ENCODE measurements around the gene UBE2J2. TPM values are rescaled to one million over a fixed set of nuclear protein-coding genes. Genes with fewer than 3 reads are reported as not detected.

Gene UBE2J2
- total RNA-seq, 1 experiment from 2014 or later = 83.4 TPM

DNA sequence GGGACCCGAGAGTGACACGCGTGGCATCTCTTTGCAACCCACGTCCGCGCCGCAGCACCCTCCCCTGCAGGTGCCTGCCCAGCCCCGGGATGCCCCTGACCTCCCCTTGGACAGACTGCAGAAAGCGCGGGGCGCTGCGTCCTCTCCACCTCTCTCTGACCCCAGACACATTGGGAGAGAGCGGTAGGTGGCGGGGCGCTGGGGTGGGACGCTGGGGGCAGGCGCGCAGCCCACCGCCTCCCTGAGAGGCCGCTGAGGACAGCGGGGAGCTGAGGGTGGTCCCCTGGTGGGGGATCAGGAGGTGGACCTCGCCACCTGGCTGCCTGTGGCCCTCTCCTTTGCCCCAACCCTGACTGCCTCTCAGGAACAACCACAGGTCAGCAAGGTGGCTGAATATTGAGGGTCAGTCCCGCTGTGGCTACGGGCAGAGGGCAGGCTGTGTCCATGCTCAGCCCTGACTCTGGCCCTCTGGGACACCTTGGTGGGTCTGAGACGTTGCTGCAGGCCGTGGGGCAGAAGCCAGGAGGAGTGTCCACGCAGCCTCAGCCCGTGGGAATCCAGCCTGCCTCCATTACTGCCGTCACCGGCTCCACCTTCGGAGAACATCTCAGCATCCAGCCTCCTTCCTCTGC lies 761 bp upstream of the UBE2J2 start:
- Histone ChIP-seq H3K79me1 (ENCODE audit: insufficient read depth, low read depth, low read length, poor library complexity, severe bottlenecking) (peaks cover 21% of the 10 kb centered on the region), H3K14ac (ENCODE audit: insufficient read depth, low read length) (no peak overlapping the region), H3K27ac (ENCODE audit: insufficient read length, low read depth, low read length) (no peak overlapping the region), H2BK15ac (ENCODE audit: low read depth, low read length) (no peak overlapping the region), H2BK20ac (ENCODE audit: low read depth, low read length, poor library complexity, severe bottlenecking) (no peak overlapping the region), H4K5ac (ENCODE audit: insufficient read length, low read depth, low read length) (no peak overlapping the region), H2BK12ac (ENCODE audit: insufficient read length, low read depth, low read length) (no peak overlapping the region), H3K27me3 (ENCODE audit: insufficient read depth, low read length) (no peaks in the 10 kb centered on the region), H3K4me1 (ENCODE audit: insufficient read depth, low read length) (peaks cover 5% of the 10 kb centered on the region; the same call in 1 of the 2 replicates), H2BK120ac (ENCODE audit: low read depth, low read length, poor library complexity, severe bottlenecking) (no peak overlapping the region), H3K23me2 (ENCODE audit: insufficient read length, low read depth, low read length, poor library complexity, severe bottlenecking) (peaks cover 14% of the 10 kb centered on the region), H2BK5ac (ENCODE audit: insufficient read length, low read length) (no peak overlapping the region), H4K91ac (ENCODE audit: insufficient read length, low read depth, low read length) (no peak overlapping the region), H3K23ac (ENCODE audit: insufficient read length, low read depth, low read length) (no peak overlapping the region), H3K56ac (ENCODE audit: insufficient read length, low read depth, low read length) (no peak overlapping the region), H4K8ac (replicated peaks; ENCODE audit: insufficient read length, low read depth, low read length) (no peak overlapping the region), H3K79me2 (ENCODE audit: insufficient read depth, low read length) (peaks cover 25% of the 10 kb centered on the region; the same call in 1 of the 2 replicates), H2AK5ac (ENCODE audit: insufficient read length, low read length) (no peak overlapping the region), H3K9ac (ENCODE audit: extremely low read depth, insufficient read length, low read length) (no peak overlapping the region), H3K9me3 (ENCODE audit: control insufficient read depth, low read depth, low read length) (no peaks in the 10 kb centered on the region), H2AFZ (ENCODE audit: low read length) (no peak overlapping the region), H3K18ac (ENCODE audit: insufficient read length, low read depth, low read length) (no peak overlapping the region), H3K4me2 (ENCODE audit: insufficient read depth, insufficient read length, low read length) (peak overlapping the region; percentile 20), H4K20me1 (ENCODE audit: control insufficient read depth, insufficient read depth, insufficient read length) (peaks cover 2% of the 10 kb centered on the region), H3T11ph (ENCODE audit: low read length) (no peak overlapping the region), H3K4ac (ENCODE audit: low read depth, low read length) (no peak overlapping the region)
- no CpG with 5 or more reads among the region's 31 CpGs for WGBS (ENCODE audit: extremely low coverage, insufficient read length, low lambda C conversion rate)
- DNase-seq = no peak
- no peaks in the 10 kb centered on the region; a peak in 1 of 5 replicates for H3K9me3 Mint-ChIP-seq
- peak overlapping the region; percentile 58 to 78 for H3K4me3 Mint-ChIP-seq
- peaks cover 4% of the 10 kb centered on the region; the same call in 1 of the 2 replicates for H3K27me3 Mint-ChIP-seq (ENCODE audit: low read depth)
- TF ChIP-seq, protein P1, sequence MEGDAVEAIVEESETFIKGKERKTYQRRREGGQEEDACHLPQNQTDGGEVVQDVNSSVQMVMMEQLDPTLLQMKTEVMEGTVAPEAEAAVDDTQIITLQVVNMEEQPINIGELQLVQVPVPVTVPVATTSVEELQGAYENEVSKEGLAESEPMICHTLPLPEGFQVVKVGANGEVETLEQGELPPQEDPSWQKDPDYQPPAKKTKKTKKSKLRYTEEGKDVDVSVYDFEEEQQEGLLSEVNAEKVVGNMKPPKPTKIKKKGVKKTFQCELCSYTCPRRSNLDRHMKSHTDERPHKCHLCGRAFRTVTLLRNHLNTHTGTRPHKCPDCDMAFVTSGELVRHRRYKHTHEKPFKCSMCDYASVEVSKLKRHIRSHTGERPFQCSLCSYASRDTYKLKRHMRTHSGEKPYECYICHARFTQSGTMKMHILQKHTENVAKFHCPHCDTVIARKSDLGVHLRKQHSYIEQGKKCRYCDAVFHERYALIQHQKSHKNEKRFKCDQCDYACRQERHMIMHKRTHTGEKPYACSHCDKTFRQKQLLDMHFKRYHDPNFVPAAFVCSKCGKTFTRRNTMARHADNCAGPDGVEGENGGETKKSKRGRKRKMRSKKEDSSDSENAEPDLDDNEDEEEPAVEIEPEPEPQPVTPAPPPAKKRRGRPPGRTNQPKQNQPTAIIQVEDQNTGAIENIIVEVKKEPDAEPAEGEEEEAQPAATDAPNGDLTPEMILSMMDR (conservative IDR thresholded peaks at IDR 0.05) = no peak
- peaks cover 11 to 29% (median 24%) of the 10 kb centered on the region in 3 experiments; a peak in 6 of 7 replicates for H3K36me3 Mint-ChIP-seq (ENCODE audit: insufficient read depth in 1 of 3, low read depth in 3 of 3)
- no peak overlapping the region; a peak in 1 of 7 replicates for H3K27ac Mint-ChIP-seq
- H3K4me1 Mint-ChIP-seq = peaks cover 28 to 32% of the 10 kb centered on the region in 2 experiments

Data from H9 (cell line).